GM19328 (cell line): ENCODE results near the gene KRTAP4-4.
"Not testable (repeated sequence)": the region's sequence is repeated elsewhere in the genome, so short reads cannot be mapped to it uniquely, and the experiment has no call there.

Experiments used
- ATAC-seq: cut with Tn5 transposase; IDR thresholded peaks from one replicate; pipeline ENCODE4 v1.9.1; 2021; ENCODE audit warnings: mild to moderate bottlenecking, moderate library complexity; ENCODE audit not compliant: unreplicated experiment

The KRTAP4-4 gene

DNA sequence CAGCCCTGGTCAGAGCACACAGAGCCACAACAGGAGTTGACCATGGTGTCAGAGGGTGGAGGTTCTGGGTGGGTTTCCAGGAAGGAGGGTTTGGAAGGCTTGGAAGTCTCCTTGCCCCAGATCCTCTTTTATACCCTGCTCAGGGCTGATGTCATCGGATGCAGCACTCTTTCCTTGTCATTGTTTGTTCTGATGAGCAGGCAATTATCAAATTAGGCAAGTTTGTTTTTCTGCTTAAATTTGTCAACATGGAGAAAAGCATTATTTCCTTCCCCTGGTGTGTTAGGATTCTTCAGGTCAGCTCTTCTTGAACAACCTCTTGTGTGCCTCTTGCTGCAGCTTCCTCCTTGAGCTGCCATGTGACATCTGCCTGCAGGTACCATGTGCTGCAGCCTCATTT lies at the start of gene KRTAP4-4:
TSS of gene KRTAP4-4 (minus strand) at position 101 of the 400 bp plus-strand sequence. CDS start at position 44, 57 bp downstream.
- no peak for ATAC-seq

DNA sequence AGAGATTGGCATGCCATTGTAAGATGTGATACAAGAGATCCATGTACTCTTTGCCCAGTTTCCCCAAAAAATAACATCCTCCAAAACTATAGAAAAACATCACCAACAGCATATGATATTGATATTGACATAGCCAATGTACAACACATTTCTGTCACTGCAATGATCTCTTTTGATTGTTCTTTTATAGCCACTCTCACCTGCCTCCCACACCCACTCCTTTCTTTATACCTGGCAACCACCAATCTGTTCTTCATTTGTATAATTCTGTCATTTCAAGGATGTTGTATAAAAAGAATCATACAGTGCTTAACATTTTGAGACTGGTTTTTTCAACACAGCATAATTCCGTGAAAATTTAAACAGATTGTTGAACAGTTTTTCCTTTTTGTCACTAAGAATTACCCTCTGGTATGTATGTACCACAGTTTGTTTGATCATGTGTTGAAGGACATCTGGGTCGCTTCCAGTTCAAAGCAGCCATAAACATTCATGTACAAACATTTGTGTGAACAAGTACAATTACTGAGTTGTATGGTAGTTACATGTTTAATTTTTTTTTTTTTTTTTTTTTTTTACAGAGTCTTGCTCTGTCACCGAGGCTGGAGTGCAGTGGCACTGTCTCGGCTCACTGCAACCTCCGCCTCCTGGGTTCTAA lies 39.0 kb upstream of the KRTAP4-4 start:
- ATAC-seq: no peak

DNA sequence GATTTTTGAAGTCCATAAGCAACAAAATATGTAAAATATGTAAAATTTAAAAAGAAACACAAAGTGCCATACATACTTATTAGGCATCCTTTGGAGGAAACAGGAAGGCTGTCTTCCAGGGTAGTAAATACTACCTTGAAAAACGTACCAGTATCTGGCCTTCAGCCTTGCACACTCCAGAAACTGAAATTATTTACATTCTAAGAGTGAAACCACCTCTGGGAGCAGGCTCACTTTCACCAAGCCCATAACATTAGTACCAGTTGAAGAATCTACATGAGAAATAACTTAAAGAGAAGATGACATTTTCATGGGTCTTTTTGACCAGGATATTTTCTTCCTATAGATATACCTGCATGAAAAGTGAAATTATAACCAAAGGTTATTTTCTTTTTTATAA lies 35.5 kb upstream of the KRTAP4-4 start:
- ATAC-seq: no peak

DNA sequence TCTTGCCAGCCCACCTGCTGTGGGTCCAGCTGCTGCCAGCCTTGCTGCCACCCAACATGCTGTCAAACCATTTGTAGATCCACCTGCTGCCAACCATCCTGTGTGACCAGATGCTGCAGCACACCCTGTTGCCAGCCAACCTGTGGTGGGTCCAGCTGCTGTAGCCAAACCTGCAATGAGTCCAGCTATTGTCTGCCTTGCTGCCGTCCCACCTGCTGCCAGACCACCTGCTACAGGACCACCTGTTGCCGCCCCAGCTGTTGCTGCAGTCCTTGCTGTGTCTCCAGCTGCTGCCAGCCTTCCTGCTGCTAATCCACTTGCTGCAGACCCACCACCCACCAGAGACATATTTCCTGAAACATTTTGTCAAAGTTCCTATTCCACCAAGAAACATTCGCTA lies 29.8 kb upstream of the KRTAP4-4 start:
- ATAC-seq: no peak

DNA sequence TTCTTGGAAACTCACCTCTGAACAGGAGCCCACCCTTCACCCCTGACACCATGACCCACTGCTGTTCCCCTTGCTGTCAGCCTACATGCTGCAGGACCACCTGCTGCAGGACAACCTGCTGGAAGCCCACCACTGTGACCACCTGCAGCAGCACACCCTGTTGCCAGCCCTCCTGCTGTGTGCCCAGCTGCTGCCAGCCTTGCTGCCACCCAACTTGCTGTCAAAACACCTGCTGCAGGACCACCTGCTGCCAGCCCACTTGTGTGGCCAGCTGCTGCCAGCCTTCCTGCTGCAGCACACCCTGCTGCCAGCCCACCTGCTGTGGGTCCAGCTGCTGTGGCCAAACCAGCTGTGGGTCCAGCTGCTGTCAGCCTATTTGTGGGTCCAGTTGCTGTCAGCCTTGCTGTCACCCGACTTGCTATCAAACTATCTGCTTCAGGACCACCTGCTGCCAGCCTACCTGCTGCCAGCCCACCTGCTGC lies 29.3 kb upstream of the KRTAP4-4 start, which contains the start of gene KRTAP9-1:
TSS of gene KRTAP9-1 (plus strand) at position 51 of the 482 bp plus-strand sequence. CDS start at position 51, 0 bp downstream.
- not testable (repeated sequence) for ATAC-seq

DNA sequence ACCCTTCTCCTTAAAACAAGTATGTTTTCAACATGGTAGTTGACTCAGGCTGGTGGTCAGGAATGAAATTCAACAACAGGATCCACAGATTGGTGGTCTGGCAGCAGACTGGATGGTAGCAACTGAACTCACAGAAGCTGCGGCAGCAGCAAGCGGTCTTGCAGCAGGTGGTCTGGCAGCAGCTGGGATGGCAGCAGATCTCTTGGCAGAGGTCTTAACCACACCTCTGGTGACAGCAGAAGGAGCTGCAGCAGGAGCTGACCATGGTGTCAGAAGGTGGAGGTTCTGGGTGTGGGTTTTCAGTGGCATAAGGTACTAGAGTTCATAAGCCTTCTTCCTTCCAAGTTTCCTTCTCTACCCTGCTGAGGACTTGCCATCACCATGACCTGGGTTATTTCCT lies 26.3 kb upstream of the KRTAP4-4 start:
- ATAC-seq: no peak

DNA sequence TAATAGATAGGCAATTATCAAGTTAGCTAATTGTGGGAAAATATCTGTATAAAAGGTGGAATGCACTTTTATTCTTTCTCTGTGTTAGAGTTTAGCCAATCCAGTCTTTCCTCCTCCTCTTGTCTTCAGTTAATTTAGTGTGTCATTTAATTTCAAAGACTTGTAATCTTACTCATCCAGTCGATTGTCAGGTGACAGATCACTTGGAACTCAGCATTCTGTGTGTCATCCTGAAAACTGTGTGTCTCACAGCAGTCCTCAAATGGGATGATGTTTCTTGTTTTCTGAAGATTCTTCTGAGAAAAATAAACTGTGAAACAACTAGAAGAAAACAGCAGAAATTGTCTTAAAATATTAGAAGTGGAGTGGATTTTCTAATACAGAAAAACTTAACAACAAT lies 24.5 kb upstream of the KRTAP4-4 start:
- ATAC-seq: no peak

DNA sequence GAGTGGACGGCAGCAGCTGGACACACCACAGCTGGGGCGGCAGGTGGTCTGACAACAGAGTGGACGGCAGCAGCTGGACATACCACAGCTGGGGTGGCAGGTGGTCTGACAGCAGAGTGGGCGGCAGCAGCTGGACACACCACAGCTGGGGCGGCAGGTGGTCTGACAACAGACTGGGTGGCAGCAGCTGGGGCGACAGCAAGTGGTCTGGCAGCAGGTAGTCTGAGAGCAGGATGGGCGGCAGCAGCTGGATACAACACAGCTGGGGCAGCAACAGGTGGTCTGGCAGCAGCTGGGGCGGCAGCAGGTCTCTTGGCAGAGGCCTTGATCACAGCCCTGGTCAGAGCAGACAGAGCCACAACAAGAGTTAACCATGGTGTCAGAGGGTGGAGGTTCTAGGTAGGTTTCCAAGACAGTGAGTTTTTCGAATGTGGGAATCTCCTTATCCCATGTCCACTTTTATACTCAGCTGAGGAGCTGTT lies 24.0 kb upstream of the KRTAP4-4 start, which contains the start of gene KRTAP4-1:
TSS of gene KRTAP4-1 (minus strand) at position 432 of the 482 bp plus-strand sequence. CDS start at position 375, 57 bp downstream.
- no peak for ATAC-seq

DNA sequence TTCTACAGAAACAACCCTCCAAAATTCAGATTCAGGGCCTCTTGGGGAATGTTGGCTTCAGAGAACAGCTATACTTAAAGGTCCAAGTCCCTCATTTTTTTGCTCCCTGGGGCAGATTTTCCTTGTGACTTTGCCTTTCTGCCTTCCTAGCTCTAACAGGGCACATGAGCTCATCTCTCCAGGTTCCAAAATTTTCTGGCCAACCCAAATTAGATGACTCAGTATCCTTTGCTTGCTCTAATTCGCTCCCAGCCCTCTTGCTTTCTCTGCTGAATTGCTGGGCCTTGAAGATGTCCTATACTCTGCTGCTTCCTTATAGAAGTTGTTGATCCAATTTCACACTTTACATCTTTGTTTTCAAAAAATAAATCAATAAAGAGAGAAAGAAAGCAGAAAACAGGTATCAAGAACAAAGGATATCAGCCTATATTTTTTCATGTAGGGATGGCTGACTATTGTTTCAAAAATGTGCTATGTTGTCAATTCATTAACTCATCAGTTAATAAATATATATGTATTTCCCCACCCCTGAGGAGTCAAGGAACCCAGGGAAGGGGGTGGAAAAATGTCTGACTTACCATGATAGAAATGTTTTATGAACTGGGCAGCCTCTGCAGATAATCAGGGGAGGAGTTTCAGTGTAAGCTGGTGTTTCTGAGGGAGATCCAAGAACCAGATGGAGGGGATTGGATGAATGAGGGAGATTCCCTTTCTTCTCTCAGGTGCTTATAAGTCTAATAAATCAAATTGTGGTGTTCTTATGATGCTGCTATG lies 18.5 kb upstream of the KRTAP4-4 start:
- no peak for ATAC-seq

DNA sequence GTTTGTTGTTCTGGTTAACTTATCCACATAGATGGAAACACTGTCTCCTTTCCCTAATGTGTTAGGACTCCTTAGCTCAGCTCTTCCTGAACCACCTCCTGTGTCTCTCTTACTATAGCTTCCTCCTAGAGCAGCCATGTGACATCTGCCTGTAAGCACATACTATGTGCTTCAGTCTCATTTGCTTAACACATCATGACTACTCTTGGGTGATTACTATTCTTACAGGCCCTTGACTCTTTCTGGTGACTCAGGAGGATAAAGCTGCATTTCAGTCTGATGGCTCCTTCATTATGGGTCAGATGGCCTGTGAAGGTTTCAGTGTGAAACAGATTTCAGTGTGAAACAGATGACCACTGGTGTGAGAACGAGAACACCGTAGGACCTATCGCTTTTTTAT lies 17.8 kb upstream of the KRTAP4-4 start:
- ATAC-seq: no peak

DNA sequence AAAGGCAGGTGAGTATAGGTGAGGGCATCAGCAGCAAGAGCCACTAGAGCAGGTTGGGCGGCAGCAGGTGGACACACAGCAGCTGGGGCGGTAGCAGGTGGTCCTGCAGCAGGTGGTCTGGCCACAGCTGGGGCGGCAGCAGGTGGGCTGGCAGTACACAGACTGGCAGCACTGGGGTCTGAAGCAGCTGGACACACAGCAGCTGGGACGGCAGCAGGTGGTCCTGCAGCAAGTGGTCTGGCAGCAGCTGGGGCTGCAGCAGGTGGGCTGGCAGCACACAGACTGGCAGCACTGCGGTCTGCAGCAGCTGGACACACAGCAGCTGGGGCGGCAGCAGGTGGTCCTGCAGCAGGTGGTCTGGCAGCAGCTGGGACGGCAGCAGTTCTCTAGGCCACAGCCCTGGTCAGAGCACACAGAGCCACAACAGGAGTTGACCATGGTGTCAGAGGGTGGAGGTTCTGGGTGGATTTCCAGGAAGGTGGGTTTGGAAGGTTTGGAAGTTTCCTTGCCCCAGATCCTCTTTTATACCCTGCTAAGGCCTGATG lies 17.3 kb upstream of the KRTAP4-4 start, which contains the start of gene KRTAP4-2:
TSS of gene KRTAP4-2 (minus strand) at position 495 of the 545 bp plus-strand sequence. CDS start at position 438, 57 bp downstream.
- ATAC-seq: no peak

DNA sequence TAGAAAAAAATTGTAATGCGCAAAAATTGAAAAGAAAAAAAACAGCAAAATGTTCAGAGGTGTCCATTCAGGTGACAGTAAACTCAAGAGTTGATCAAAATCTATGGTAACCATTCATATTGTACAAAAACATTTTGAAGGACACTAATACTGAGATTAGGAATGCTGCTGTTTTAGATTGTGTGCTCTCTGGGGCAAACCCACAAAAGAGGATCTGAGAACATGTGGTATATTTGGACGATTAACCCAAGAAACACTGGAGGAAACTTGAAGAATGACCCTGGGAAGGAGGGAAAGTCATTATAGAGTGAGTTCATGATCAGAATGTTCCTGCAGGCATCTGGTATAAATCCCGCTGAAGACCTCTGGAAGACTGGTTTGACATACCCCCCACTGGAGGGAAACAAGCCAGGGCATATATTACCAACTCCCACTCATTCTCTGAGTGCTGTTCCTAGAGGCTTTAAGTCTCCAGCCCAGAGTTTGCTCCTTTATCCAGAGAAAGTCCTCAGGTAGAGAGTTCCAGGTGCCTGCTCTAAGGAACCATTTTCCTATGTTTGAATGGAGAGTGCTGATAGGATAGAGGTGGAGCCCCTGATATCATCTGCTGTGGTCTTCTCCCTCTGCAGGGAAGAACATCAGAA lies 16.3 kb upstream of the KRTAP4-4 start:
- no peak for ATAC-seq

DNA sequence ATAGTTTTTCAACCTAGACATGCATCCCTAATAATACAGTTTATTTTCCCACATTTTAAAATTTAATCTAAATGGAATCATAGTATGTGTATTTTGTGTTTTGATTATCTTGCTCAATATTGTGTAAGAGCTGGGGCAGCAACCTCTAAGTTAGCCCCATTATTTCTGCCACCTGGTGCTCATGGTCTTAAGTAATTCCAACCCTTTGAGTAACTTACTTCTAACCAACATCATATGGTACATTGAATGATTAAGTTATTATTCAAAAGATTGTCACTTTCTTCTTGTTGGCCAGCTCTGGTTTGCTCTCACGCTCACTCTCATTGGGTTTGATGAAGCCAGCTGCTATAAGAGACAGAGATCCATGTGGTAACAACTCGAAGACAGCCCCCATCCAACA lies 11.3 kb upstream of the KRTAP4-4 start:
- ATAC-seq: no peak

DNA sequence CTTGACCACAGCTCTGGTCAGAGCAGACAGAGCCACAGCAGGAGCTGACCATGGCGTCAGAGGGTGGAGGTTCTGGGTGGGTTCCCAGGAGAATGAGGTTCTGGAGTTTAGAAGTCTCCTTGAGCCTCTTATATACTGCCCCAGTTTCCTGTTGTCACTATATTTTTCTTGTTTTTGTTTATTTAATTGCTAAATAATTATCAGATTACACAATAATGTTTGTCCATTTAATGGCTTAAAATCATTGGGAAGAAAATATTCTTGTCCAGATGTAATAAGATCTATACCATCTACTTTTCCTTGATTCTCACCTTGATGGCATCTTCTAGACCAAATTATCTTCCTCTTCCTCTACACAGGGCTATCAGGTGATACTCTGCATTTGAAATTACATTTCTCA lies 7.6 kb upstream of the KRTAP4-4 start, which contains the start of gene KRTAP4-3:
TSS of gene KRTAP4-3 (minus strand) at position 101 of the 400 bp plus-strand sequence. CDS start at position 52, 49 bp downstream.
- no peak for ATAC-seq

DNA sequence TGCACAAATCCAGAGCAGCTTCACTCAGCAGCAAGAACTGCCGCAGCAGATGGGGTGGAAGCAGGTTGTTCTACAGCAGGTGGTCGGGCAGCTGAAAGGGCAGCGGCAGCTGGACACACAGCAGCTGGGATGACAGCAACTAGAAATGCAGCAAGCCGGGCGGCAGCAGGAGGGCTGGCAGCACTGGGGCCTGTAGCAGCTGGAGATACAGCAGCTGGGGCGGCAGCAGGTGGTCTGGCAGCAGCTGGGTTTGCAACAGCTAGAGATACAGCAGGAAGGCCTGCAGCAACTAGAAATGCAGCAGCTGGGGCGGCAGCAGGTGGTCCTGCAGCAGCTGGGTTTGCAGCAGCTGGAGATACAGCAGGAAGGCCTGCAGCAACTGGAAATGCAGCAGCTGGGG lies 7.0 kb upstream of the KRTAP4-4 start:
- no peak for ATAC-seq

DNA sequence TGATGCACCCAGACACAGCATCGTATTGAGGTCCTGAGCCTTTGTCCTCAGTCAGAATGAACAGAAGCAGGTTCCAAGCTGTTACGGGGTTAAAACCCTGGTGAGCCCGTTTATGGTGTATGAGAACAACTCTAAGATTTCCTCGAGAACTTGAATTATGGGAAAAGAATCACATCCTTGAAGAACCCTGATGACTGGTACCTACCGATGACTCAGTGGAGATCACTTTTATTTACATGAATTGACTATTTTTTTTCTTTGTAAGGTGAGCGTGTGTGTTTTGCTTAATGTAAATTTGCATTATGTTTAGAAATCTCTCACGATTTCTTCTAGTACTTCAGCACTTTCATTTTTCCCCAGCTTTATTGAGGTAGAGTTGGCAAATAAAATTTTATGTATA lies 3.3 kb upstream of the KRTAP4-4 start:
- no peak for ATAC-seq

DNA sequence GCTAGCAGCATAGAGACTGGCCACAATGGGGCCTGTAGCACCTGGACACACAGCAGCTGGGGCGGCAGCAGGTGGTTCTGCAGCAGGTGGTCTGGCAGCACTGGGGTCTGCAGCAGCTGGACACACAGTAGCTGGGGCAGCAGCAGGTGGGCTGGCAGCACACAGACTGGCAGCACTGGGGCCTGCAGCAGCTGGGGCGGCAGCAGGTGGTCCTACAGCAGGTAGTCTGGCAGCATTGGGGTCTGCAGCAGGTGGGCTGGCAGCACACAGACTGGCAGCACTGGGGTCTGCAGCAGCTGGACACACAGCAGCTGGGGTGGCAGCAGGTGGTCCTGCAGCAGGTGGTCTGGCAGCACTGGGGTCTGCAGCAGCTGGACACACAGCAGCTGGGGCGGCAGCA lies 358 bp downstream of the KRTAP4-4 start:
- not testable (repeated sequence) for ATAC-seq

DNA sequence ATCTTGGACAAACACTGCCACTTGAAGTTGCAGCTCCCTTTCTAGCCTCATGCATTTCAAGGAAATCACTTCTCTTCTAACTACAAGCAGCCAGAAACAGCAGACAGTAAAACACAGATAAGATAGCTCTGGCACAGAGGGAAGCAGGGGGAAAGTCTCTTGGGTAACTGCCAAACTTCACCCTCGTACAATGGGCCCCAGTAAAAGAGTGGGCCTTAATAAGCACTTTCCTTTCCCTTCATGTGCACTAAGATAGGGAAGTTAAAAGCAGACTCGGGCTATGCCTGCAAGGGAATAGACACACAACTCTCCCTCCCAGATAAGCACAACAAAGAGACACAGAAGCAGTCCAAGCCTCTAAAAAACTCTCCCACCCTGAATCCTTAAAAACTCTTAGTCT lies 6.7 kb downstream of the KRTAP4-4 start:
- ATAC-seq: no peak

DNA sequence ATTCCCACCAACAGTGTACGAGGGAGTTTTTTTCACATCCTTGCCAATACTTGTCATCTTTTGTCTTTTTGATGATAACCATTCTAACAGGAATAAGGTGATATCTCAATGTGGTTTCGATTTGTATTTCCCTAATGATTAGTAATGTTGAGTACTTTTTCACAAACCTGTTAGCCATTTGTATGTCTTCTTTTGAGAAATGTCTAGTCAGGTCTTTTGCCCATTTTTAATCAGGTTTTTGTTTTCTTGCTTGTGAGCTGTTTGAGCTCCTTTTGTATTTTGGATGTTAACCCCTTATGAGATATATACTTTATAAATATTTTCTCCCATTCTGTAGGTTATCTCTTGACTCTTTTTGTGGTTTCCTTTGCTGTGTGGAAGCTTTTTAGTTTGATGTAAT lies 9.0 kb downstream of the KRTAP4-4 start:
- no peak for ATAC-seq

DNA sequence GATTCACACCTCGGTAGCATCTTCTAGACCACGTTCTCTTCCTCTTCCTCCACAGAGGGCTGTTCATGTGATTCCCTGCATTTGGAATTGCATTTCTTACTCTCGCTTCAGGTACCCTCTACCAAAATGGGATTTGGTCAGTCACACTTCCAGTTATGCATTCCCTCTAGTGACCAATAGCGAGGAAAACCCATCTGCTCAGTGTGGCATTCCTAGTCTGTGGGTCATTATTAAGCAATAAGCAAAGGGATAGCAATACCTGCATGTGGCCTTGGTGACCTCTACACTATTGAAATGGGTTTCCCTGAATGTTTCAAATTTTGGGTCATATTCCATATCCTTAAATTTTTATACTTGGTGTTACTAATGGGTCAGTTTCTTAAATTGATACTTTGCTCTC lies 10.5 kb downstream of the KRTAP4-4 start:
- ATAC-seq: no peak

DNA sequence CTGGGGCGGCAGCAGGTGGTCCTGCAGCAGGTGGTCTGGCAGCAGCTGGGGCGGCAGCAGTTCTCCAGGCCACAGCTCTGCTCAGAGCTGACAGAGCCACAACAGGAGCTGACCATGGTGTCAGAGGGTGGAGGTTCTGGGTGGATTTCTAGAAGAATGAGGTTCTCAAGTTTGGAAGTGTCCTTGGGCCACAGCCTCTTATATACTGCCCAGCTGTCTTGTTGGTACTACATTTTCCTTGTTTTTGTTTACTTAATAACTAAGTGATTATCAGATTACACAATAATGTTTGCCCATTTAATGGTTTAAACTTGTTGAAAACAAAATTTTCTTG lies 10.9 kb downstream of the KRTAP4-4 start, which contains the start of gene KRTAP4-5:
TSS of gene KRTAP4-5 (minus strand) at position 174 of the 334 bp plus-strand sequence. CDS start at position 116, 58 bp downstream.
- ATAC-seq: no peak
